ENCODE data around the gene RAB20.

RAB20 gene

GRCh38 chr13:110528371-110528770, 33.2 kb downstream of the RAB20 start:
- Histone ChIP-seq H3K36me3 (ENCODE audit: insufficient read depth, low read length) (no peaks in the 10 kb centered on the region), H3K27me3 (ENCODE audit: insufficient read depth, low read length) (no peaks in the 10 kb centered on the region), H3K27ac (ENCODE audit: low read depth, low read length) (peak overlapping the region; percentile 54; the same call in 1 of the 2 replicates), H3K4me3 (ENCODE audit: low read depth, low read length) (no peak overlapping the region), H3K4me1 (ENCODE audit: control insufficient read depth, insufficient read depth, low read length, unreplicated experiment) (peaks cover 4% of the 10 kb centered on the region), H2AFZ (ENCODE audit: low read length, unreplicated experiment) (no peak overlapping the region), H3K79me2 (ENCODE audit: control insufficient read depth, insufficient read depth, low read length, unreplicated experiment) (peaks cover 8% of the 10 kb centered on the region)

GRCh38 chr13:110525328-110526319, 35.9 kb downstream of the RAB20 start:
- Histone ChIP-seq H3K27me3 (ENCODE audit: insufficient read depth, low read length) (no peaks in the 10 kb centered on the region), H2AFZ (ENCODE audit: low read length, unreplicated experiment) (no peak overlapping the region), H3K36me3 (ENCODE audit: insufficient read depth, low read length) (no peaks in the 10 kb centered on the region), H3K4me3 (ENCODE audit: low read depth, low read length) (no peak overlapping the region), H3K4me1 (ENCODE audit: control insufficient read depth, insufficient read depth, low read length, unreplicated experiment) (peaks cover 18% of the 10 kb centered on the region), H3K79me2 (ENCODE audit: control insufficient read depth, insufficient read depth, low read length, unreplicated experiment) (peaks cover 8% of the 10 kb centered on the region), H3K27ac (ENCODE audit: low read depth, low read length) (no peak overlapping the region)

GRCh38 chr13:110524541-110525257, 36.8 kb downstream of the RAB20 start:
- H3K79me2 ChIP-seq (ENCODE audit: control insufficient read depth, insufficient read depth, low read length, unreplicated experiment), result peaks cover 8% of the 10 kb centered on the region
- no peak overlapping the region for H3K27ac ChIP-seq (ENCODE audit: low read depth, low read length)
- H2AFZ ChIP-seq (ENCODE audit: low read length, unreplicated experiment), result no peak overlapping the region

GRCh38 chr13:110523838-110524540, 37.5 kb downstream of the RAB20 start:
- Histone ChIP-seq H3K27ac (ENCODE audit: low read depth, low read length) (no peak overlapping the region), H2AFZ (ENCODE audit: low read length, unreplicated experiment) (no peak overlapping the region), H3K36me3 (ENCODE audit: insufficient read depth, low read length) (no peaks in the 10 kb centered on the region), H3K27me3 (ENCODE audit: insufficient read depth, low read length) (no peaks in the 10 kb centered on the region), H3K79me2 (ENCODE audit: control insufficient read depth, insufficient read depth, low read length, unreplicated experiment) (peaks cover 8% of the 10 kb centered on the region), H3K4me3 (ENCODE audit: low read depth, low read length) (no peak overlapping the region), H3K4me1 (ENCODE audit: control insufficient read depth, insufficient read depth, low read length, unreplicated experiment) (peaks cover 27% of the 10 kb centered on the region)

More at GRCh38 chr13:110524541-110525257, 36.8 kb downstream of the RAB20 start:
- Histone ChIP-seq H3K36me3 (ENCODE audit: insufficient read depth, low read length) (no peaks in the 10 kb centered on the region), H3K4me1 (ENCODE audit: control insufficient read depth, insufficient read depth, low read length, unreplicated experiment) (peaks cover 27% of the 10 kb centered on the region), H3K27me3 (ENCODE audit: insufficient read depth, low read length) (no peaks in the 10 kb centered on the region), H3K4me3 (ENCODE audit: low read depth, low read length) (no peak overlapping the region)

GRCh38 chr13:110523180-110523579, 38.3 kb downstream of the RAB20 start:
- Histone ChIP-seq H3K27ac (ENCODE audit: low read depth, low read length) (no peak overlapping the region), H3K4me1 (ENCODE audit: control insufficient read depth, insufficient read depth, low read length, unreplicated experiment) (peaks cover 29% of the 10 kb centered on the region), H3K4me3 (ENCODE audit: low read depth, low read length) (no peak overlapping the region)

GRCh38 chr13:110522721-110523120, 38.8 kb downstream of the RAB20 start:
- Histone ChIP-seq H3K27ac (ENCODE audit: low read depth, low read length) (no peak overlapping the region), H3K4me3 (ENCODE audit: low read depth, low read length) (no peak overlapping the region), H2AFZ (ENCODE audit: low read length, unreplicated experiment) (no peak overlapping the region), H3K27me3 (ENCODE audit: insufficient read depth, low read length) (no peaks in the 10 kb centered on the region), H3K4me1 (ENCODE audit: control insufficient read depth, insufficient read depth, low read length, unreplicated experiment) (peaks cover 33% of the 10 kb centered on the region), H3K36me3 (ENCODE audit: insufficient read depth, low read length) (no peaks in the 10 kb centered on the region), H3K79me2 (ENCODE audit: control insufficient read depth, insufficient read depth, low read length, unreplicated experiment) (peaks cover 8% of the 10 kb centered on the region)

More at GRCh38 chr13:110523180-110523579, 38.3 kb downstream of the RAB20 start:
- no peaks in the 10 kb centered on the region for H3K36me3 ChIP-seq (ENCODE audit: insufficient read depth, low read length)
- no peak overlapping the region for H2AFZ ChIP-seq (ENCODE audit: low read length, unreplicated experiment)
- peaks cover 8% of the 10 kb centered on the region for H3K79me2 ChIP-seq (ENCODE audit: control insufficient read depth, insufficient read depth, low read length, unreplicated experiment)
- no peaks in the 10 kb centered on the region for H3K27me3 ChIP-seq (ENCODE audit: insufficient read depth, low read length)

- H3K27ac ChIP-seq (ENCODE audit: low read depth, low read length), result peak overlapping the region; percentile 82
- peaks cover 35% of the 10 kb centered on the region for H3K4me1 ChIP-seq (ENCODE audit: control insufficient read depth, insufficient read depth, low read length, unreplicated experiment)
- peaks cover 2% of the 10 kb centered on the region for H3K79me2 ChIP-seq (ENCODE audit: control insufficient read depth, insufficient read depth, low read length, unreplicated experiment)
- H3K36me3 ChIP-seq (ENCODE audit: insufficient read depth, low read length), result no peaks in the 10 kb centered on the region
- H2AFZ ChIP-seq (ENCODE audit: low read length, unreplicated experiment), result no peak overlapping the region
- no peaks in the 10 kb centered on the region for H3K27me3 ChIP-seq (ENCODE audit: insufficient read depth, low read length)
- no peak overlapping the region for H3K4me3 ChIP-seq (ENCODE audit: low read depth, low read length)
These were observed 39.6 kb downstream of the RAB20 start for GRCh38 chr13:110521946-110522345.

GRCh38 chr13:110521296-110521680, 40.2 kb downstream of the RAB20 start:
- H3K36me3 ChIP-seq (ENCODE audit: insufficient read depth, low read length), result no peaks in the 10 kb centered on the region
- H3K79me2 ChIP-seq (ENCODE audit: control insufficient read depth, insufficient read depth, low read length, unreplicated experiment), result no peaks in the 10 kb centered on the region
- H2AFZ ChIP-seq (ENCODE audit: low read length, unreplicated experiment), result no peak overlapping the region
- H3K4me3 ChIP-seq (ENCODE audit: low read depth, low read length), result no peak overlapping the region
- no peaks in the 10 kb centered on the region for H3K27me3 ChIP-seq (ENCODE audit: insufficient read depth, low read length)
- H3K4me1 ChIP-seq (ENCODE audit: control insufficient read depth, insufficient read depth, low read length, unreplicated experiment), result peaks cover 35% of the 10 kb centered on the region
- H3K27ac ChIP-seq (ENCODE audit: low read depth, low read length), result peak overlapping the region; percentile 82

GRCh38 chr13:110520431-110521295, 40.9 kb downstream of the RAB20 start:
- Histone ChIP-seq H3K27me3 (ENCODE audit: insufficient read depth, low read length) (no peaks in the 10 kb centered on the region), H3K79me2 (ENCODE audit: control insufficient read depth, insufficient read depth, low read length, unreplicated experiment) (no peaks in the 10 kb centered on the region), H3K4me1 (ENCODE audit: control insufficient read depth, insufficient read depth, low read length, unreplicated experiment) (peaks cover 35% of the 10 kb centered on the region), H3K27ac (ENCODE audit: low read depth, low read length) (peak overlapping the region; percentile 82), H3K4me3 (ENCODE audit: low read depth, low read length) (no peak overlapping the region), H2AFZ (ENCODE audit: low read length, unreplicated experiment) (no peak overlapping the region), H3K36me3 (ENCODE audit: insufficient read depth, low read length) (no peaks in the 10 kb centered on the region)
